Ishikawa (cell line): ENCODE data around the gene RNF25.

ENCODE experiments used
- CEBPB ChIP-seq: IDR thresholded peaks from 2 replicates; pipeline ENCODE4 v1.6.1; 2012
- CREB1 ChIP-seq: IDR thresholded peaks from 2 replicates; pipeline ENCODE4 v1.6.1; 2012; ENCODE audit warnings: low read depth
- EGR1 ChIP-seq: IDR thresholded peaks from 2 replicates; pipeline ENCODE4 v1.6.1; 2012
- EP300 ChIP-seq: IDR thresholded peaks from 2 replicates; pipeline ENCODE4 v1.6.1; 2012; ENCODE audit warnings: borderline replicate concordance
- FOXM1 ChIP-seq: IDR thresholded peaks from 2 replicates; pipeline ENCODE4 v1.6.1; 2012; ENCODE audit warnings: low read depth, borderline replicate concordance
- NFIC ChIP-seq: IDR thresholded peaks from 2 replicates; pipeline ENCODE4 v1.6.1; 2012
- RAD21 ChIP-seq: IDR thresholded peaks from 2 replicates; pipeline ENCODE4 v1.6.1; 2012; ENCODE audit warnings: low read depth
- TAF1 ChIP-seq: IDR thresholded peaks from 2 replicates; pipeline ENCODE4 v1.6.1; 2012; ENCODE audit warnings: low read depth, mild to moderate bottlenecking
- TCF12 ChIP-seq: IDR thresholded peaks from 2 replicates; pipeline ENCODE4 v1.6.1; 2012; ENCODE audit warnings: low read depth
- TEAD4 ChIP-seq: IDR thresholded peaks from 2 replicates; pipeline ENCODE4 v1.6.1; 2012
- YY1 ChIP-seq: IDR thresholded peaks from 2 replicates; pipeline ENCODE4 v1.6.1; 2012; ENCODE audit warnings: low read depth
- ZBTB7A ChIP-seq: IDR thresholded peaks from 2 replicates; pipeline ENCODE4 v1.6.1; 2012; ENCODE audit warnings: low read depth
- TF ChIP-seq, protein P1 (sequence below): IDR thresholded peaks from 2 replicates; pipeline ENCODE4 v1.6.1; 2012
- TF ChIP-seq, protein P2 (sequence below): IDR thresholded peaks from 2 replicates; pipeline ENCODE4 v1.6.1; 2012
- TF ChIP-seq, protein P3 (sequence below): IDR thresholded peaks from 2 replicates; pipeline ENCODE4 v1.6.1; 2012; ENCODE audit warnings: low read depth, mild to moderate bottlenecking

Gene RNF25

GRCh38 chr2:218655751-218656150, 16.1 kb downstream of the RNF25 start:
- TF ChIP-seq EP300 (no peak), RAD21 (no peak), TAF1 (no peak), YY1 (no peak), EGR1 (no peak), TEAD4 (no peak)
- TF ChIP-seq, protein P1, sequence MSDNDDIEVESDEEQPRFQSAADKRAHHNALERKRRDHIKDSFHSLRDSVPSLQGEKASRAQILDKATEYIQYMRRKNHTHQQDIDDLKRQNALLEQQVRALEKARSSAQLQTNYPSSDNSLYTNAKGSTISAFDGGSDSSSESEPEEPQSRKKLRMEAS = no peak

GRCh38 chr2:218648787-218649100, 23.1 kb downstream of the RNF25 start:
- TF ChIP-seq, protein P1 = no peak
- no peak for TF ChIP-seq FOXM1
- no peak for TF ChIP-seq TEAD4

DNA sequence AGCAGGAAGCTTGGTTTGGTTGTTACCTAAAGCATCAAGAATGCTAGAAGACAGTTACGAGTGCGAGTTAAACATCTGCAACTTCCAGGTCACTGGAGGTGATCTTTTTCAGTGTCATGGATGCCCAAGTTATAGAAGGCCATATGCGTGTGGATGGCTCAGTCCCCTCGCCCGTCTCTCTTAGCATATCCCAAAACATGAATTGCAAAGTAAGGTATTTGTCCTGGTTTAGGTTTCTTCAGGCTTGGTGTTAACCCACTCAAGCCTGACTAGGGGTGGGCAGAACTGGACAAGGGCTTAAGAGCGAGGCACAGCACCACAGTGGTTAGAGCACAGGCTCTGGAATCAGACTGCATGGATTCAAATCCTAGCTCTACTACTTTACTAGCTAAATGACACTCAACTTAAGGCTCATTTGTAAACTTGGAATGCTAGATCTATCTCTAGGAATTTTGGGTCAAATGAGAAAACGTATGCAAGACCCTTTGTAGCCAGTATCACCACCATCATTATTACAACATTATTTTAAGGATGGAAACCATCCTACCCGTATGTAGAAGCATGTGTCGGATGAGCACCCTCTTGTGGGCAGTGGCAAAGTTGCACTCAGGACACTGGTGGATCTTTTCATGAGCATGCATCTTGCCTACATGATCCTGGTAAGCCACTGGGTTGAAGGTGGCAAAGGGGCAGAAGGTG, 23.6 kb downstream of the RNF25 start:
- peak; percentile 75 for TF ChIP-seq RAD21
- TF ChIP-seq, protein P2, sequence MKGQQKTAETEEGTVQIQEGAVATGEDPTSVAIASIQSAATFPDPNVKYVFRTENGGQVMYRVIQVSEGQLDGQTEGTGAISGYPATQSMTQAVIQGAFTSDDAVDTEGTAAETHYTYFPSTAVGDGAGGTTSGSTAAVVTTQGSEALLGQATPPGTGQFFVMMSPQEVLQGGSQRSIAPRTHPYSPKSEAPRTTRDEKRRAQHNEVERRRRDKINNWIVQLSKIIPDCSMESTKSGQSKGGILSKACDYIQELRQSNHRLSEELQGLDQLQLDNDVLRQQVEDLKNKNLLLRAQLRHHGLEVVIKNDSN = no peak

DNA sequence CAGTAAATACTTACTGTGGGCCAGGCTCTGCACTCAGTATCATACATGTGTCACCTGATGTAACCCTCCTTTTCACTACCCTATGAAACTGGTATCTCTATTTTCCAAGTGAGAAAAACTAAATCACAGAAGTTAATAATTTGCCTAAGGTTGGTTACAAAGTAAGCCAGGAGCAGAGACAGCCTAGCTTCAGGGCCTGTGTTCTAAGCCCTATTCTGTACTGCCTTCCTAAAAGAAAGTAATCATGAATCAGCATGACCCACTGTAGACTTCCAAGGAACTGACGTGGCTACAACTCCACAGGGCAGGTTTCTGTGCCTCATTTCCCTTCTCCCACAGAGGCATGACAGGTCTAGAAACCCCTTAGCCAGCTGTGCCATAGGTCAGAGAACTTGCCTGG, 26.7 kb downstream of the RNF25 start:
- TF ChIP-seq TAF1 = no peak
- TF ChIP-seq CEBPB = no peak
- no peak for TF ChIP-seq ZBTB7A
- TF ChIP-seq, protein P2 = no peak
- no peak for TF ChIP-seq EP300
- TF ChIP-seq TCF12 = no peak
- no peak for TF ChIP-seq FOXM1
- TF ChIP-seq YY1 = no peak
- TF ChIP-seq, protein P1 = no peak
- no peak for TF ChIP-seq NFIC
- TF ChIP-seq, protein P3, sequence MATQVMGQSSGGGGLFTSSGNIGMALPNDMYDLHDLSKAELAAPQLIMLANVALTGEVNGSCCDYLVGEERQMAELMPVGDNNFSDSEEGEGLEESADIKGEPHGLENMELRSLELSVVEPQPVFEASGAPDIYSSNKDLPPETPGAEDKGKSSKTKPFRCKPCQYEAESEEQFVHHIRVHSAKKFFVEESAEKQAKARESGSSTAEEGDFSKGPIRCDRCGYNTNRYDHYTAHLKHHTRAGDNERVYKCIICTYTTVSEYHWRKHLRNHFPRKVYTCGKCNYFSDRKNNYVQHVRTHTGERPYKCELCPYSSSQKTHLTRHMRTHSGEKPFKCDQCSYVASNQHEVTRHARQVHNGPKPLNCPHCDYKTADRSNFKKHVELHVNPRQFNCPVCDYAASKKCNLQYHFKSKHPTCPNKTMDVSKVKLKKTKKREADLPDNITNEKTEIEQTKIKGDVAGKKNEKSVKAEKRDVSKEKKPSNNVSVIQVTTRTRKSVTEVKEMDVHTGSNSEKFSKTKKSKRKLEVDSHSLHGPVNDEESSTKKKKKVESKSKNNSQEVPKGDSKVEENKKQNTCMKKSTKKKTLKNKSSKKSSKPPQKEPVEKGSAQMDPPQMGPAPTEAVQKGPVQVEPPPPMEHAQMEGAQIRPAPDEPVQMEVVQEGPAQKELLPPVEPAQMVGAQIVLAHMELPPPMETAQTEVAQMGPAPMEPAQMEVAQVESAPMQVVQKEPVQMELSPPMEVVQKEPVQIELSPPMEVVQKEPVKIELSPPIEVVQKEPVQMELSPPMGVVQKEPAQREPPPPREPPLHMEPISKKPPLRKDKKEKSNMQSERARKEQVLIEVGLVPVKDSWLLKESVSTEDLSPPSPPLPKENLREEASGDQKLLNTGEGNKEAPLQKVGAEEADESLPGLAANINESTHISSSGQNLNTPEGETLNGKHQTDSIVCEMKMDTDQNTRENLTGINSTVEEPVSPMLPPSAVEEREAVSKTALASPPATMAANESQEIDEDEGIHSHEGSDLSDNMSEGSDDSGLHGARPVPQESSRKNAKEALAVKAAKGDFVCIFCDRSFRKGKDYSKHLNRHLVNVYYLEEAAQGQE = no peak
- TF ChIP-seq CREB1 = no peak
- TF ChIP-seq EGR1 = no peak
- no peak for TF ChIP-seq RAD21
- TF ChIP-seq TEAD4 = no peak

DNA sequence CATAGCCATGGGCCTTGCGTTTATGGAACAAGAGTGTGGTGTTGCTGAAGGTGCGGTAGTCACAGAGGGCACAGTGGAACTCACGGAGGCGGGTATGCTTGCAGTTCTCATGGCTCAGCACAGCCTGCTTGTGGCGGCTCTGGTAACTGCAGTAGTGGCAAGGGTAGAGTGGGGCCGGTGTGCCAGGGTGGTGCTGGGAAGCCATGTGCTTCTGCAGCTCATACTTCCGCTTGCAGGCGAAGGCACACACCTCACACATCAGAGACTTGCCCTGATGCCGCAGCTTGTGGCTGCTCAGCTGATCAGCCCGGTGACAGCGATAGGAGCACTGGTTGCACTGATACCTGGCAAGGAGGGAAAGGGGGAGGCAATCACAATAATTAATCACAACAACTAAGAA, 27.1 kb downstream of the RNF25 start:
- TF ChIP-seq EGR1 (no peak), TCF12 (no peak), YY1 (no peak), TEAD4 (no peak), ZBTB7A (no peak), FOXM1 (no peak), CREB1 (no peak), NFIC (no peak), RAD21 (no peak), TAF1 (no peak), CEBPB (no peak), EP300 (no peak)
- TF ChIP-seq, protein P3 = no peak
- TF ChIP-seq, protein P2 = no peak
- TF ChIP-seq, protein P1 = no peak

GRCh38 chr2:218643751-218644310, 28.0 kb downstream of the RNF25 start:
- no peak for TF ChIP-seq NFIC
- no peak for TF ChIP-seq EGR1
- no peak for TF ChIP-seq YY1
- TF ChIP-seq, protein P2 = no peak
- TF ChIP-seq EP300 = no peak
- TF ChIP-seq, protein P1 = no peak
- no peak for TF ChIP-seq RAD21
- TF ChIP-seq TEAD4 = no peak
- TF ChIP-seq FOXM1 = no peak
- no peak for TF ChIP-seq TCF12
- no peak for TF ChIP-seq ZBTB7A
- TF ChIP-seq CEBPB = no peak
- no peak for TF ChIP-seq CREB1
- TF ChIP-seq, protein P3 = no peak
